NCI-H128 (cell line): ENCODE data around the gene EP400.
"Not testable (repeated sequence)": the region's sequence is repeated elsewhere in the genome, so short reads cannot be mapped to it uniquely, and the experiment has no call there.

Source experiments
- DNase-seq: peaks from one replicate; lab custom pipeline; 2025; ENCODE audit not compliant: unreplicated experiment; lab: John Stamatoyannopoulos, UW

Gene EP400

DNA sequence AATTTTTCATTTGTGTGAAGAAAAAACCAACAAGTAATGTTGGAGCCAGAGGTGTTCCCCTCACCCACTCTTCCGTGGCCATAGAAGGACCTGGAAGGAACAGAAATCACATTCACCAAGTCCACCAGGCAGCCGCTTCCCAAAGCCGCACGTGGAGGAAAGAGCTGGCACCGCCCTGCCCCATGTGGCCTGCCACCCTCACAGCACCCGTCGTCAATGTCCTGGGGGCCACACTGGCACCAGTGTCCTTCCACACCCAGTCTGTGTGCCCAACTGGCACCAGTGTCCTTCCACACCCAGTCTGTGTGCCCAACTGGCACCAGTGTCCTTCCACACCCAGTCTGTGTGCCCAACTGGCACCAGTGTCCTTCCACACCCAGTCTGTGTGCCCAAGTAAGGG lies 130.8 kb downstream of the EP400 start:
- DNase-seq, result not testable (repeated sequence)

DNA sequence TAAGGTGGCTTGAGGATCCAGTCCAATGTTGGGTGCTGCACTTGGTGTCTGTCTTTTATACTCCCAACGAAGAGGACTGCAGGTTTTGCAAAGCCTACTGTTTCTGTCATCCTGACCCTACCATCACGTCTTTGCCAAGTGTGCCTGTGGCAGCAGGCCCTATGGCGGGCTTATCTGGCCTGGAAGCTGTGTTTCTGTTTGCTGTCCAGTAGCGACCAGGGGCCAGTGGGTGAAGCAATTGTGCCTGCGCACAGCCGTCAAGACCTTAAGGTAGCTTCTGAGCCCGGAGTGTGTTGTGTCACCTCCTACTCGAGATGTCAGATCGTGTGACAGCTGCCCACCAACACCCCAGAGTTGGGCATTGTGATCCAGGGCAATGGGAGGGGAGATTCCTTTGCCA lies 131.7 kb downstream of the EP400 start:
- no peak for DNase-seq

DNA sequence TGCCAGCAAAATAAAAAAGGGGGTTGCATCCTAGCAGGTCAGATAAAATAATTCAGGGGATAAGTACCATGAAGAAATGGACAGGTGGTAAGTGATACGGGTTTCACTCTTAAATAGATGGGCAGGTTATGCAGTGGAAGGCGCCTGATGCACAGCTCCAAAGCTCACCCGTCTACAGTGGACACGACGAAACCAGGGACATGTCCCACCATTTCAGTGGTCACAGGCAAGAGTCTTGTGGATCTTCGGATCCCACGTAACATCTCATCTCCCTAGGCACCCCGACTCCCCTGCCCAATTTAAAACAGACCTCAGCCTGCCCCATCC lies 133.8 kb downstream of the EP400 start:
- DNase-seq, result no peak

DNA sequence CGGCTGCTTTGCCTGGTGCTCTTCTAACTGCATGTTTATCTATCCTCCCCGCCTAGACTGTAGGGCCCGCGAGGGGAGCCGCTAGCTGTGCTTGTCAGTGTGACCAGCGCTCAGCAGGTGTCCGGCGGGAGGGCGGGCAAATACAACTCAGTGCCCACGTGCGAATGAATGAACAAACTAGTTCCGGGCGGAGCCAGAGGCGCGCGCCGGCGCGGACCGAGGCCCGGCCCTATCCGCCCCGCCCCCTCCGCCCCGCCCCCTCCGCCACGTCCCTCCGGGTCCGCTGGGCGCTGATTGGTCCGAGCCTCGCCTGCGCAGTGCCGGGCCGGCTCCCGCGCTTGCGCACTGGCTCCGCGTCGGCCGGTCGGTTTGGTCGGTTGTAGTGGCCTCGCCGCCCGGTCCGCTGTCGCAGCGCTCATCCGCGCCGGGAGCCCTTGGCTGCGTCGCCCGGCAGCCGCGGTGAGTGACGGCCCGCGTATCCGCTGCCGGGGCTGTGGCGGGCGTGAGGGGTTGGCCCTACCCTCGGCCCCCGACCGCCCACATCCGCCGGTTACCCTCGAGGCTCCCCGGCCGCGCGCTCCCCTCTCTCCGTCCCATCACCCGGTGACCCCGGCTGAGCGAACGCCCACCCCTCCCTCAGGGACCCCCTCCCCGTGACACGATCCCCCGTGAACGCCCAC lies 134.3 kb downstream of the EP400 start:
- DNase-seq, result peak; percentile 72

DNA sequence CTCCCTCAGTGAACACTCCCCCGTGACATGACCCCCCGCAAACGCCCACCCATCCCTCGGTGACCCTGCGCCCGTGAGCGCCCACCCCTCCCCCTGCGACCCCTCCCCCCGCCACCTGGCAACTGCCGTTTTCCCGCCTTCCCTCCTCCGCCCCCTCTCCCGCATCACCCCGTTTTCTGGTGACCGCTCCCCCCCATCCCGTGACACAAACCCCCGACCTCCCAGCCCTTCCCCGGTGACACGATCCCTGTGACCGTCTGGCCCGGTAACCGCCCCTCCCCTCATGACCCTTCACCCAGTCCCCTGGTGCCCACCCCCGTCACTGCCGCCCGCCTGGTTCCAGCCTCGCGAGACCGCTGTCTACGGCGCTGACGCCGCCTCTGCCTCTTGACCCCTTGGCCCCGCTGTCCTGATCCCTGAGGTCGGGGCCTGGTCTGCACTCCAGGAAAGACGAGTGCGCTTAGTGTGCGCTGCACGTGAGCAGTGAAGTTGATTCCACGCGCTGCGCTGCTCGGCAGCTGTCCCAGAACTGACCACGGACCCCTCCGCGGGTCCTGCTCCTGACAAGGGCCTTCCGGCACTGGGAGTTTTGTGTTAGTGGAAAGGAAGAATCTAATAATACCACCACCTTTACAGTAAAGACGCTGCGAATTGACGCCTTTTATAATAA lies 135.0 kb downstream of the EP400 start:
- DNase-seq, result no peak

DNA sequence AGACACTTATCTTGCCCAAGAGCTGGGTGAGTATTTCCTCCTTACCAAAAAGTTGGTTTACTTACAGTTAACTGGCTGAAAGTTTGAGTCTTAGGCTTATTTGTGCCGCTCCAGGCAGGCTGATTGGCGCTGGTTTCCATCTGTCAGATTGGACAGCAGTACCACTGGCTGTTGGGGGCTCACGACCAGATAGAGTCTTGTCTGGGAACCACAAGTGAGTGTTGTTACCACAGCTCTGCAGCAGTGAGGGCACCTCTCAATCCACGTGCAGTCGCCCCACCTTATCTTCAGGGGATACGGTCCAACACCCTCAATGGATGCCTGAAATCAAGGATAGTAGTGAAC lies 135.5 kb downstream of the EP400 start:
- DNase-seq, result no peak

DNA sequence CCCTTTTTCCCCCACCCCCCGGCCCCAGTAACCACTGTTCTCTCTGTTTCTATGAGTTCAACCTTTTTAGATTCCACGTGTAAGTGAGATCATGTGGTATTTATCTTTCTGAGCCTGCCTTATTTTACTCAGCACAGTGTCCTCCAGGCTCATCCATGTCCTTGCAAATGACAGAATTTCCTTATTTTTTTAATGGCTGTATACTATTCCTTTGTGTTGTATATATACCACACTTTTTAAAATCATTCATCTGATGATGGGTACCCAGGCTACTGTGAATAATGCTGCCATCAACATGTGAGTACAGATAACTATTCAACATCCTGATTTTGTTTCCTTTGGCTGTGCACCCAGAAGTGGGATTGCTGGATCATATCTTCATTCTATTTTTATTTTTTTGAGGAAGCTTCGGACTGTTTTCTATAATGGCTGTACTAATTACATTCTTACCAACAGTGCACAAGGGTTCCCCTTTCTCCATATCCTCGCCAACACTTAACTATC lies 139.7 kb downstream of the EP400 start:
- no peak for DNase-seq

DNA sequence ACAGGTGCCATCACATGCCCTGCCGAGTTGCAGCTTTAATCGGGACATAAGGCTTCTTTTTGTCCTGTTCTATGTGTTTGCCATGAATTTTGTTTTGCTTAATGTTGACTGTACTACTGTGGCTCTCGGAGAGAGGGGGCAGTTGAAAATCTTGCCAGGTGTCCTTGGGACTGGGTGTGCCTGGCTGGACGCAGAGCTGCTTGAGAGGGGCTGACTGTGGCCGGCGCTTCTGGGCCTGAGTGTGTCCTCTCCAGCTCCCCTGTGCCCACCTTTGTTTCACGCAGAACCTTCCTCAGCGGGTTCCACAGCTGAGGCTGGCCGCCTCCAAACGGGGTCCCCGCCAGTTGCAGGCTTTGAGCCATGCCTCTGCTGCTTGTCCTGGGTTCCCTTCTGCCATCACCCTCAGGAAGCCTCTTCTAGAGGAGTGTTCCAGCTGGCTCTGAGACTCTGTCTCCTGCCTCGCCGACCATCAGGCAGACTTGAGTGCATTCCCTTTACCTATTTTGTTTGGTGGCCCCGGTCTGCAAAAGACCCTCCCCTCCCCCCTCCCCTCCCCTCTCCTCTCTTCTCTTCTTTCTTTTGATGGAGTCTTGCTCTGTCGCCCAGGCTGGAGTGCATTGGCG lies 144.6 kb downstream of the EP400 start:
- DNase-seq, result no peak

DNA sequence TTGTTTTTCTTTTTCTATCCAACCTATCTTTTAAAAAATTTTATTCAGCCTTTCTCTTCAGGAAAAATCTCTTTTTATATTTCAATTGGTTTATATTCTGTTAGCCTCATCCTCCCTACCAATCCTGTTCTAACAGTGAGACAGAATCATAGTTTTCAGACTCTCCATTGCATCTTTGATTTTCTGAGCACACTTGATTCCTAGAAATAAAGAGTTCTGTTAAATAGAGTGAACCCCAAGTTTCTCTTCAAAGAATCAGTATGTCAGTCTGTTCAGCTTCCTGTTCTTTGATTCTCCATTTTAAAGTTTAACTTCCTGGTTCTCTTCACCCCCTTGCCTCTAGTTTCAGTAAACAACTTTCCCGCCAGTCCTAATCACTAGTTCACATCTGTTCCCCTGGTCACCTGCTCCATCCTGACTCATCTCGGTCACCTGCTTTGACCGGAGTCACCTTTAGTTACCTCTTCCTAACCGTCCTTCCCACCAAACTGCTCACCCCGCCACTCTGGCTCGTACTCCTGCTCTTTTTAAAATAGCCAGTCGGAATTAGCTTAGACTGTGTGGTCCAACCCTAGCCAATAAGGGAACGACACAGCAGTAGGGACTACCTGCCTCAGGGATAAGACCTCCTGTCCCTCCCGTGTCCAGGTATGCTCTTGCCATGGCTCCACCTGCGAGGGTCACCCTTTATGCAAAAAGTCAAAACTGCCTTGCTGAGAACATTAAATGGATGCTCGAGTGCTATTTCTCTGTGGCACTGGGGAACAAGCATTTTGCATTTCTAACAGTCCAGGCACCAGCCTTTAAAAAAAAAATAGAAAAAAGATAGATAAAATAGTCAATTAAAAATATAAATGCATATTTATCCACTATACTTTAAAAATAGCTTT lies 146.0 kb downstream of the EP400 start:
- DNase-seq, result no peak

DNA sequence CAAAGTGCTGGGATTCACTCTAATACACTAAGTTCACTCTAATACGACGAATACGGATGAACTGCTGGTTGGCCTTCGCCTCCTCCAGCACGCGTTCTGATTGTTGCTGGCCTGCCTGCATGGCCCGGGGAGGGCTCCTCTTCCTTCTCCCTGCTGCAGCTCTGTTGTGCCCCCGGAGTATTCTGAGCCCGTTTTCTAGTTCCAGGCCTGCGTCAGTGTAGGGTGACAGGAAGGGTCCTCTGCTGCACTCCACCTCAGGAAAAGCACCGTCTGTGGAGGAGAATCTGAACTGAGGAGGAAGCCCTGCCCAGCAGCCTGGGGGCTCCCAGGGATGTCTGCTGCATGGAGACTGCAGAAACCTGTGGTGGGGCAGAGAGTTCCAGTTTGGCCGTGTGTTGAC lies 150.0 kb downstream of the EP400 start:
- DNase-seq, result no peak

DNA sequence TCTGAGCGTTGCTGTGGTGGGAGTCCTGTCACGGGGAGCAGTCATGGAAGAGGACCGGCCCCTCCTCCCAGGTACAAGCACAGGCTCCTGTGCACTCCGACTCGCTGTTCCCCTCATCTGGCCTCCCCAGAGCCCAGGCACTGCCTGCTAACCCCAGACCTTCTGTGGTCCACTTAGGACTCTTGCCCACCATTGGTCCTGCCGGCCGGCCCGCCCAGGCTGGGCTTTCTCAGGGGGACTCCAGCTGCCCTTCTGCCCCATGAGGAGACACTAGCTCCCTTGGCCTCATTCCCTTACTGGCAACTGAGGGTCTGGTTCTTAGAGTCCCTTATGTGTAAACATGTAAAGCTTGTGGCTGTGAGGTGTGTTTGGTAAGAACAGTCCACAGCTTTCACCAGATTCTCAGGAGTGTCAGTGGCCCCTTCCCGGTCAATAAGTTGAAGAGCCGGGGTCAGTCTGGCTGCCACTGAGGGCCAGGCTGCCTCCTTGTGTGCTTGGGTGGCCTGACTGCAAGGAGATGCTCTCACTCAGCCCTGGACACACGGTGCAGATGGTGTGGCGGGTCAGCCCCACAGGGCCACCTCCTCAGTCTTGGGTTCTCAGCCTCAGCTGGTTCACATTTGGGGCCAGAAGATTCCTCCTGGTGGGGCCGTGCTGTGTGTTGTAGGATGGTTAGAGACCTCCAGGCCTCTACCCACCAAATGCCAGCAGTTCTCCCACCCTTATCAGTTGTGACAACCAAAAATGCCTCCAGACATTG lies 150.7 kb downstream of the EP400 start:
- DNase-seq, result no peak

DNA sequence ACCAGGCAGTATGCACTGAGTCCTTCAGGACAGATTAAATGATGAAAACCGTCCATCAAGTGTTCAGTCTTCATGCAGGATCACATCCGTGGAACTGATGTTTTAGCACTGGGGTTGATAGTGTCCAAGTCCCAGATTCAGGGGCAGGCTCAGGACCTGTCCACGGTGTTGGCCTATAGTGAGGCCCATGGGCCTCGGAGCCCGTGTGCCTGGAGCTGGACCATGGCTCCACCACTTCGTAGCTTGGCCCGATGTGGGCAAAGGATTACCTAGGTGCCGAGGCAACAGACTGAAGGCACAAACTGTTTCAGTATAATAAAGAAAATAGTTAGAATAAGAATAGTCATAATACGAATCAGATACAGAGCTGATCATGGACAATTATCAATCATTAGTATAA lies 152.6 kb downstream of the EP400 start:
- DNase-seq, result no peak

DNA sequence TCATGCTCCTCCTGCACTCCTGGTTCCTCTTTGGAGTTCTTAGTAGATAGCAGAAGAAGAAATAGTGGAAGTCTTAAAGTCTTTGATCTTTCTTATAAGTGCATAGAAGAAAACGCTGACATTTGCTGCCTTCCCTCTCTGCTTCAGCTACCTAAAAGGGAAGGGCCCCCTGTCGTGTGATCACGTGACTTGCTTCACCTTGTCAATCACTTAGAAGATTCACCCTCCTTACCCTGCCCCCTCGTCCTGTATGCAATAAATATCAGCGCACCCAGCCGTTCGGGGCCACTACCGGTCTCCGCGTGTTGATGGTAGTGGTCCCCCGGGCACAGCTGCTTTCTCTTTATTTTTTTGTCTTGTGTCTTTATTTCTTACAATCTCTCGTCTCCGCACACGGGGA lies 153.3 kb downstream of the EP400 start:
- not testable (repeated sequence) for DNase-seq

DNA sequence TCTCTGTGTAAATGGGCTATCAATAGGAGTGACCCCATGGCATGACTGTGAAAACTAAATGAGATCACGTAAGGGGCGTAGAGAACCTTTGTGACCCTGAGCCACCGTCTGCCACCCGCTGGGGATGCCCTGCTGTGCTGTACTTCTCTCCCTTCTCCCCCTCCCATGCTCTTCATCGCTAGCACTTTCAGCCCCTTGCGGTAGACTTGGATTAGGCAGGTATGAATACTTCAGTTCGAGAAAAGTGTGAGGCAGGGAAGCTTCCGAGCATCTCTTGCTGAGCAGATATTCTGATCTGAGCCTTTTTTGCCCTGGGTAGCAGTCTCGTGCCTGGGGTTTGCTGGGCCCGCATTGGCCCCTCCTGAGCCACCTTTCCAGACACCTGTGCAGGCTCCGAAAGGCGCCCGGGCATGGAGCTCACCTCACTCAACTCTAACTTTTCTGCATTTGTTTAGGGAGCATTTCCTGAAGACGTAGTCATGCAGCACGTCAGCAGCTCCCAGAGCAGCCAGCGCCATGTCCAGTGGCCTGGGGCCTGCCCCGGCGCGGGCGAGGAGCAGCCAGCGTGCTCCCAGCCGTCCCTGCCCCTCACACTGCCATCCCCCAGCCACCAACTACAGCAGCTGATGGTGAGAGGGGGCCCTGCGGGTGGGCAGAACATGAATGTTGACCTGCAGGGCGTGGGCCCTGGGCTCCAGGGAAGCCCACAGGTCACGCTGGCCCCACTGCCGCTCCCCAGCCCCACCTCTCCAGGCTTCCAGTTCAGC lies 154.0 kb downstream of the EP400 start:
- no peak for DNase-seq

DNA sequence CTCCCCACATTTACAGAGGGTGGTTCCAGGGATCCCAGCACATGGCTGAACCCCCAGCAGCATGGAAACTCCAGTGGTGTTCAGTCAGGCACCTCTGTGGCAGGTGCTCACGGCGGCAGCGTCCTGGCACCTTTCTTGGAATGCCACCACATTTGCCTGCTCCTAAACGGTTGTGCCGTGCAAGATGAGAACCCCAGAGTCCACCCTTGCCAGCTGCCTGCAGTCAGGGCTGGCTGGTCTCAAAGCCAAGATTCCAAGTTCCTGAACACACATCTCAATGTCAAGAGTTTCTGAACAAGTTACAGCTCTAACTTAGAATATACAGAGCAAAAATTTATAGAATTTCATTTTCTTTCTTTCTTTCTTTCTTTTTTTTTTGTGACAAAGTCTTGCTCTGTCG lies 155.7 kb downstream of the EP400 start:
- no peak for DNase-seq

DNA sequence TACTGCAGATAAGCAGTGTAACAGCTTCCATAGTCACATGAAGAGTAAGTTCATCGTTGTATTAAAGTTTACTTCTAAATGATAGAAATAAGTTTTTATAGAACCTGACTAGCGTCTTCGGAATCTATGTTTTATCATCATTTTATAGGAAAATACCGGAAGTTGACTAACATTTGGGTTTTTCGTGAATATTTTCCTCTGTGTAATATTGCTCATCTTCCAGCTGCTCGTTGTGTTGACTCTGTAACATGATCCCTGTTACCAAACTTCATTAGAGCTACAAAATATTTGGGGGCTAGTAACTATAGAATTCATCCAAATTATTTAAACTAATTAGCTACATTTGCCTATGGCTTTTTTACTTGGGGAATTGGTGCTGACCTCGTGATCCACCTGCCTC lies 157.2 kb downstream of the EP400 start:
- no peak for DNase-seq

DNA sequence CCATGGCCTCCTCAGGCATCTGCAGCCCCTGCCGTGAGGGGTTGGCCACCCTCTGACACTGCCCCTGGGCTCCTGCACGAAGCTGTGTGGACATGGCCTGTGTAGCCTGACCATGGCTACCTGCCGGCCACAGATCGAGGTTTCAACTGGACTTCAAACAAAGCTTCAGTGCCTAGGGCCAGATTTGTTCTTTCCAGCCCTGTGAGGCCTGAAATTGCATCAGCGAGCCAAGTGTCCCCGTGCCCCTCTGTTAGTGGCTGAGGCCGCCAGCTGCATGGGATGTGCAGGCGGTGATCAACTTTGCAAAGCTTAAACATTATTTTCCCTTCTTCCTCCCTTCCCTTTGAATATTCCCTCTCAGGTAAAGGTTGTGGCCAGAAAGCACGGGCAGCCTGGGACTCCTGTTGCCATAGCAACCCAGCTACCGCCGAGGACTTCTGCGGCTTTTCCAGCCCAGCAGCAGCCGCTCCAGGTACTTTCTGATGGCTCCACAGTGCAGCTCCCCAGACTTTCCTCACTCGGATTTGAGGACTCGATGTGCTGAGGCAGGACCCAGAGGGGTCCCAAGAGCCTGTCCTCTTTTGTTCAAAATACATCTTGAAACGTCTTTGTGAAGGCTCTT lies 158.6 kb downstream of the EP400 start:
- DNase-seq, result no peak

DNA sequence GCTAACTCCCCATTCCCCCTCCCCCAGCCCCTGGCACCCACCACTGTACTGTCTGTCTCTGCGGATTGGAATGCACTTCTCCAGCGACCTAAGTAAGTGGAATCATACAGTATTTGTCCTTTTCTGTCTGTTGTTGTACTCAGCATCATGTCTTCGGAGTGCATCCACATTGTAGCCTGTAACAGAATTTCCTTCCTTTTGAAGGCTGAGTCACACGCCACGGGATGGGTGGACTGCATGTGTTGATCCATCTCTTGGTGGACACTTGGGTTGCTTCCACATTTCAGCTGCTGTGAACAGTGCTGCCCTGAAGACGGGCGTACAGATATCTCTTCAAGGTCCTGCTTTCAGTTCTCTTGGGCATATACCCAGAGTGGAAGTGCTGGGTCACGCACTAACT lies 160.0 kb downstream of the EP400 start:
- no peak for DNase-seq

DNA sequence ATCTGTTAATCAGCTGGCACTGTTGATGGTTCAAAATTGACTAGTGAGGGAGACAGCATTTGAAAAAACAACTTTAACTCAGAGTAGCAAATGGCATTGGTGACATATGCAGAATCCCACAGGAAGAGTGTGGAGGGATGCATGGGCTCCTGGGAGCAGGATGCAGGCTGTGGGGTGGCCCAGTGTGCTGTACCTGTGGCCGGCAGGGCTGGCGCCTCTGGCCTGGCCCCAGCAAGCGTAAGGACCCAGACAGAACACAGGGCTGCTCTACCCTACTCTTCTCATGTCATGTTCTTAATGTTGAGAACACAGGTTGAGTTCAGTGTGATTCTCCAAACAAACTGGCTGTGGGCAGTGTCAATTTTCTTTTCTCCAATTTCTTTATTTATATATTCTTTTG lies 160.9 kb downstream of the EP400 start:
- DNase-seq, result no peak
